Psoas muscle (tissue), 8 donors: ENCODE data around the gene SEPHS1. TPM values are rescaled to one million over a fixed set of nuclear protein-coding genes. Genes with fewer than 3 reads are reported as not detected.

Experiments
- ATAC-seq, 4 donors: fragments of 200-7000 bp; cut with Tn5 transposase; one replicate each; pipeline ENCODE4 v1.9.1; 2020; ENCODE audit warnings: moderate library complexity in 3 of 4, mild to moderate bottlenecking in 2 of 4
- DNase-seq, 2 donors: peaks; one replicate each; pipeline ENCODE4 v3.0.0-alpha.2; 2020
- H3K27ac ChIP-seq: fragments of 200-600 bp; one replicate; pipeline ENCODE4 v1.8.0; 2022
- H3K27me3 ChIP-seq, 3 donors: fragments of 200-600 bp in 1 of 3; one replicate each; pipeline versions ENCODE4 v1.6.1 to v1.8.0; 2013 to 2022; ENCODE audit warnings: low read length in 2 of 3, mild to moderate bottlenecking in 2 of 3, moderate library complexity in 1 of 3; ENCODE audit not compliant: insufficient read depth in 3 of 3
- H3K36me3 ChIP-seq, 2 donors: fragments of 200-600 bp in 1 of 2; one replicate each; pipeline versions ENCODE4 v1.6.1 to v1.8.0; 2013 to 2022; ENCODE audit warnings: low read depth in 1 of 2, mild to moderate bottlenecking in 1 of 2, moderate library complexity in 1 of 2; ENCODE audit not compliant: insufficient read depth in 1 of 2
- H3K4me1 ChIP-seq: fragments of 200-600 bp; one replicate; pipeline ENCODE4 v1.8.0; 2022
- H3K4me3 ChIP-seq: fragments of 200-600 bp; one replicate; pipeline ENCODE4 v1.8.0; 2022; ENCODE audit warnings: mild to moderate bottlenecking
- H3K9me3 ChIP-seq: fragments of 200-600 bp; one replicate; pipeline ENCODE4 v1.8.0; 2022
- CTCF ChIP-seq: fragments of 200-600 bp; IDR thresholded peaks from one replicate; pipeline ENCODE4 v1.8.0; 2022; ENCODE audit warnings: antibody characterized with exemption
- WGBS, 3 donors: extraction: QIAGEN DNeasy Blood & Tissue Kit; methylation state at CpG; one replicate each; pipeline versions ENCODE4 v1.1.6 to v1.1.7; 2013; 5-methylcytosine and 5-hydroxymethylcytosine counted together
- intact Hi-C, 2 donors: fragments of 100-400 bp; cut with DNase I; formaldehyde crosslinking; loops; one replicate each; pipeline versions ENCODE4 v1.11.0 to v1.14.2; 2022
- polyA plus RNA-seq, 3 donors: library from polyadenylated mRNA; stranded (reverse); fragments of 200-250 nt; gene quantifications; one replicate each; pipeline ENCODE4 v1.2.3, GENCODE V29; 2013
- total RNA-seq, 4 donors: library from RNA; stranded (reverse); fragmentation: NEBNext Ultra II Directional in 2 of 4; extraction: Animal tissue kit (Norgen Biotek cat#: 25700) in 2 of 4; gene quantifications; one replicate each; pipeline versions ENCODE4 v1.2.1 to v1.2.4, GENCODE V29; 2021 to 2023
- donor health status: healthy with polysubstance abuse.
- donor health status: DM: no; HTN: no; CAD: no; lungs with moderate emphysema.
- donor health status: Bipolar disorder and iron deficiency.
- donor health status: healthy.
- donor health status: DM: yes; HTN: yes; CAD: no.
- donor health status: DM: no; HTN: no; CAD: no.
- donor health status: DM: no; HTN: no; CAD: no.
- donor health status: DM: yes; HTN: yes; CAD: no.

SEPHS1 gene
- total and polyA plus RNA-seq, 7 donors, result 25.1 to 61.0 (median 27.1) TPM

GRCh38 chr10:13302821-13303555 is 45.1 kb downstream of the SEPHS1 start:
- peak overlapping the region; percentile 99 for H3K27ac ChIP-seq

GRCh38 chr10:13299437-13300287 is 48.4 kb downstream of the SEPHS1 start, which contains the start of gene PHYH:
Gene PHYH, minus strand, starts transcription at chr10:13300064. Its CDS starts 22 bp downstream, at chr10:13300042.
- peak; percentile 88 to 93 (median 92) for ATAC-seq
- peak; percentile 94 to 98 for DNase-seq
- Histone ChIP-seq H3K27ac (peak within 1 kb of the TSS; percentile 99), H3K36me3 (peaks cover 0 to 12% of the 10 kb centered on the region in 2 donors), H3K27me3 (no peaks in the 10 kb centered on the region), H3K9me3 (no peaks in the 10 kb centered on the region), H3K4me1 (peaks cover 6% of the 10 kb centered on the region), H3K4me3 (peak within 1 kb of the TSS; percentile 87)
- no peak for TF ChIP-seq CTCF
- intact Hi-C loops, result loop anchor here in 1 of 2 donors (5.0 kb wide), 1 partner anchor 48 kb away; the partner anchor contains the start of gene SEPHS1
- 0 to 1% (median 0%) methylated on average over 48 to 88 of the region's 88 CpGs for WGBS, 3 donors

More at GRCh38 chr10:13302821-13303555, 45.1 kb downstream of the SEPHS1 start:
- no peaks in the 10 kb centered on the region for H3K9me3 ChIP-seq
- intact Hi-C loops, result loop anchor here (2.0 to 5.0 kb wide), 2 partner anchors 44 to 142 kb away; partner anchors contain the start of genes MCM10 (in 2 of the 2) and SEPHS1 (in 1 of the 2)
- peak overlapping the region; percentile 74 for H3K4me3 ChIP-seq
- no peaks in the 10 kb centered on the region for H3K36me3 ChIP-seq
- no peaks in the 10 kb centered on the region for H3K27me3 ChIP-seq
- H3K4me1 ChIP-seq, result peaks cover 6% of the 10 kb centered on the region
- ATAC-seq (no peak), DNase-seq (no peak)
- WGBS, 3 donors, result 80 to 83% (median 82%) methylated on average over 23 of the region's 23 CpGs
- TF ChIP-seq CTCF, result no peak

GRCh38 chr10:13298748-13299436 is 49.2 kb downstream of the SEPHS1 start:
- H3K4me3 ChIP-seq, result peak overlapping the region; percentile 87
- 23 to 34% (median 32%) methylated on average over 19 to 20 of the region's 20 CpGs for WGBS, 3 donors
- DNase-seq (no peak), ATAC-seq (no peak)
- no peaks in the 10 kb centered on the region for H3K27me3 ChIP-seq
- peaks cover 0 to 20% of the 10 kb centered on the region in 2 donors for H3K36me3 ChIP-seq
- H3K27ac ChIP-seq, result peak overlapping the region; percentile 99
- intact Hi-C loops, result no loop called here
- H3K9me3 ChIP-seq, result no peaks in the 10 kb centered on the region
- no peak for TF ChIP-seq CTCF
- H3K4me1 ChIP-seq, result peaks cover 6% of the 10 kb centered on the region

- Histone ChIP-seq H3K4me1 (peaks cover 3% of the 10 kb centered on the region), H3K9me3 (no peaks in the 10 kb centered on the region), H3K4me3 (no peak overlapping the region), H3K27me3 (no peaks in the 10 kb centered on the region), H3K27ac (no peak overlapping the region), H3K36me3 (peaks cover 0 to 43% of the 10 kb centered on the region in 2 donors)
- ATAC-seq (no peak), DNase-seq (no peak)
- no peak for TF ChIP-seq CTCF
- 88 to 92% (median 89%) methylated on average over 6 to 10 of the region's 10 CpGs for WGBS, 3 donors
- intact Hi-C loops, result no loop called here
Measured at GRCh38 chr10:13296476-13296875, 51.6 kb downstream of the SEPHS1 start.
